Colon (tissue), 2 donors: ENCODE data around the gene PHLDA2.

ENCODE experiments used
- FAIRE-seq: peaks from 2 replicates; lab custom pipeline; 2012; peaks lifted over from hg19 to GRCh38; lab: Jason Lieb, UNC
- donor health status: control.
- donor health status: control.

Gene PHLDA2

DNA sequence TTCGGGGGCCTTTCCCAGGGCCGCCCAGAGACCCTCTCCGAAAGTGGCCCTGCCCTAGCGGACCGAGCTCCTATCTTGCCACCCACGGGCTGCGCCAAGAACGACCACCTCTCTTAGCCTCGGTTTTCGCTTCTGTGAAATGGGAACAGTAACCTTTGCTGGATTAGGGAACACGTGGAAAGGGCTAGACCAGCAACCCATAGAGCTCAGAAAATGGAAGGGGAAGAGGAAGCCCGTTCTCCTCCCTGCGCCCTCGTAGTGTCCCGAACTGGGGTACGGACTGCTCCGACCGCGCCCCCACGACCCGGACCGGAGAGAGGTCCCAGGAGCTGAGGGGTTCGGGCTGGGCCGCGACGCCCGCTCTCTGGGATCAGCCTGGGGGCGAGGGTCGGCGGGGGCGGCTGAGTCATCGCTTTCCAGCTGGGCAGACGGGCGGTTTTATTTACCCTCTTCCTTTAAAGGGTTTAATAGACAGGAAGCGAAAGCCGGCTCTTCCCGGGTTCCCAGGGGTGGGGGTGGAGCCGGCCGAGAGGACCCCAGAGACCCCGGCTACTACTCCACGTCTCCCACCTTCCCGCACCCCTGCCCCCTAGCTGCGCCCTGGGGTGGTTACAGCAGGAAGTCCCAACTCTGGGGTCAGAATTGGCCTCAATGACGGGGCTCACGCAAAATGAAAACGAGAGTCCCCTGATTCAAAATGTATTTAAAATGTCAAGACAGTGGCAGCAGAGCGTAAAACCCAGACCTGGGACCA lies 907 bp upstream of the PHLDA2 start:
- FAIRE-seq: no peak

DNA sequence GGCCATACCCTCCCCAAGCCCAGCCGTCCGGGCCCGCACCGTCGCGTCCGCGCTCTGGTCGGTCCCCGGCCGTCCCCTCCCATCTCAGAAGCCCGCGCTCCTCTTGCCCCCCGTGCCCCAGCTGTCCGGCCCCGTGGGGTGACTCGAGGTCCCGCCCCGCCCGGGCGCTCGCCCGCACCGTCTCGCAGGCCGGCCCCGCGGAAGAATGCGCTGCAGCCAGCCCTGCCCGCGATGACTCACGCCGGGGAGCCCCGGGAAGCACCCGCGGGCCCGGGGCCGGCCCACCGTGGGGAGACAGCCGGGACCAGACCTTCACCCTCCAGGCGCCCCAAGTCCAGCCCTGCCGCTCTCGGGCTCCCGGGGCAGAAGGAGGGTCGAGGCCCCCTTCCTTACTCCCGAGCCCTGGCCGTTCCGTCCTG lies 320 bp upstream of the PHLDA2 start:
- no peak for FAIRE-seq

DNA sequence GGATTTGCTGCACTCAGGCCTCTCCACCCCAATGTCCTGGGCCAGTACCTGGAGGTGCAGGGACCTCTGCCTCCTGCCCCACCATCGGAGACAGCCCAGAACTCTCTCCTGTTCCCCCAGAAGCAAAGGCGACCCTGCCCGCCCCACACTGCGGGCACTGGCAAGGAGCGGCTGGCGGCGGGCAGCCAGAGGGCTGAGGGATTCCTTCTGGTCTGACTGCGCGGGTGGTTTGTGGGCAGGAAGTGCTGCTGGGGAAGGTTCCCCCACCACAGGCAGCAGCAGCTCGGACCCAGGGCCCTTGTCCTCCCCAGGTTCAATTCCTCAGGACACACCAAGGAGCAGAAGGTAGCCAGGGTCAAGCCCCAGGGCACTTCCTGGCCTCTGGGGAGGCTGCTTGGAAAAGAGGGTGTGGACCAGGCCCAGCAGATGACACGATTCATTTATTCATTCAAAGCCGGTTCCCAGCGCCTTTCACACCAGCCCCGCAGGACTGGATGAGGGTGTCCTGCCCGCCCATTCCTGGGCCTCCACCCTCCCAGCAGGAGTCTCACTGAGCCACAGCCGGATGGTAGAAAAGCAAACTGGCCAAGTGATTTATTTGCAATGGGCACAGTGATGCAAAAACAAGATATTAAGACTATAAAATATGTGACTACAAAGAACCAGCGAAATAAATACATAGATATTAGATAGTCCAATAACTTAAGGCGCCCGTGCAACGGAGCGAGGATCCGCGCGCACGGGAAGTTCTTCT lies 1.2 kb downstream of the PHLDA2 start:
- FAIRE-seq: no peak

DNA sequence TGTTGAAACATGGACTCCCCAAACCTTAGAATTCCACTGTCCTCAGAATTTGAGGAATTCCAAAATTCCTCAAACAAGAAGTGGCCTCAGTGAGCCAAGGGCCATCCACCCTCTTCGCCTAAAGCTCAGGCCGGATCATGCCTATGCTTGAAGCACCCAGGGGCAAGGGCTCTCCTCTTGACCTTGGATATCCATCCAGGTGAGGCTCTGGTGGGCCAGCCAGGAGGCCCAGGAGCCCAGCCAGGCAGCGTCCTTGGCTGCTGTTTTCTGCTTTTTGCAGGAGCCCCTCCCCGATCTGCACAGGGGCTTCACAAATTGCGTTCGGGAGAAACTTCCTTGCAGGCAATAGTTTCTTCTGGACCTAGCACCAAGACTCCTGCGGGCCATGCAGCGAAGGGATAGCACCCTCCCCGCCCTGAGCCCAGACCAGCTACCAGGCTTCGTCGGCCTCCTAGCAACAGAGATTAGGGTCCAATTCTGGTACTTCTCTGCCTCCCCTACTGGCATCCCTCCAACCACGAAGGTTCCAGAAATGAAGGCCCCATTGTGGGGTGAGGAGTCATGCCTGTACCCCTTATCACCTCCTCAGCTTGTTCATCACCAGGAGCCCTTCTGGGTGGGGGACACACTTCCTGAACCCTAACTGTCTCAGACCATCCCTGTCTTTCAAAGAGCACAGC lies 2.0 kb downstream of the PHLDA2 start:
- FAIRE-seq: no peak

DNA sequence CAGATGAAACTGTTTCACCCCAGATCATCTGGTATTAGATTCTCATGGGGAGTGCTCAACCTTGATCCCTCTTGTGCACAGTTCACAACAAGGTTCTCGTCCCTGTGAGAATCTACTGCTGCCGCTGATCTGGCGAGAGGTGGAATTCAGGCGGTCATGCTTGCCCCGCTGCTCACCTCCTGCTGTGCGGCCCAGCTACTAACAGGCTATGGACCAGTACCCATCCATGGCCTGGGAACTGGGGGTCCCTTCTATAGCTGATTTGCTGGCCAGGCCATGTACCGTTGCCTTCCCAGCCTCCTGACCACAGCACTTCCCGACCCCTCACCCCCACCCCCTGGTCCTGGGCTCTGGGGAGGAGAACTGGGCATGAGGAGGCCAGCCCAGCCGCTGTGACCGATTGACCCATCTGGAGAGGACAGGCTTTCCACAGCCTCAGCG lies 2.6 kb downstream of the PHLDA2 start:
- FAIRE-seq: no peak

GRCh38 chr11:2924821-2925675 lies 4.2 kb downstream of the PHLDA2 start:
- FAIRE-seq: no peak

GRCh38 chr11:2924381-2924780 lies 4.8 kb downstream of the PHLDA2 start:
- no peak for FAIRE-seq

GRCh38 chr11:2923446-2924375 lies 5.5 kb downstream of the PHLDA2 start:
- no peak for FAIRE-seq

DNA sequence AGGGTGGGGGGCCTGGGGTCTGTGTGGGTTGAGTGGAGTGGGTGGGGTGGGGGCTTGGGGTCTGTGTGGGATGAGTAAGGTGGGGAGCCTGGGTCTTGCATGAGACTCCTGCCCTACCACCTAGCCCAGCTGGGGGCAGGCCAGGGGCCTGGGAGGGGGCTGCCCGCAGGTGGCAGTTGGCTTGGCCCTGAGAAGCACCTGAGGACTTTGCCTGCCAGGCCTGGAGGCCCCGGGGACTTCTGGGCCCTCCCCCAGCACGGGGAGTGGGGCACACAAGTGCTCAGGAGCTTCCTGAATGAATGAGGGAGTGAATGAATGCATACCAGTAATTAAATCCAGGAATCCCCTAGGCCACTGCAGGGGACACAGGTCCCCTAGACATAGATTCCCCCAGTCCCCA lies 6.6 kb downstream of the PHLDA2 start:
- FAIRE-seq: no peak

DNA sequence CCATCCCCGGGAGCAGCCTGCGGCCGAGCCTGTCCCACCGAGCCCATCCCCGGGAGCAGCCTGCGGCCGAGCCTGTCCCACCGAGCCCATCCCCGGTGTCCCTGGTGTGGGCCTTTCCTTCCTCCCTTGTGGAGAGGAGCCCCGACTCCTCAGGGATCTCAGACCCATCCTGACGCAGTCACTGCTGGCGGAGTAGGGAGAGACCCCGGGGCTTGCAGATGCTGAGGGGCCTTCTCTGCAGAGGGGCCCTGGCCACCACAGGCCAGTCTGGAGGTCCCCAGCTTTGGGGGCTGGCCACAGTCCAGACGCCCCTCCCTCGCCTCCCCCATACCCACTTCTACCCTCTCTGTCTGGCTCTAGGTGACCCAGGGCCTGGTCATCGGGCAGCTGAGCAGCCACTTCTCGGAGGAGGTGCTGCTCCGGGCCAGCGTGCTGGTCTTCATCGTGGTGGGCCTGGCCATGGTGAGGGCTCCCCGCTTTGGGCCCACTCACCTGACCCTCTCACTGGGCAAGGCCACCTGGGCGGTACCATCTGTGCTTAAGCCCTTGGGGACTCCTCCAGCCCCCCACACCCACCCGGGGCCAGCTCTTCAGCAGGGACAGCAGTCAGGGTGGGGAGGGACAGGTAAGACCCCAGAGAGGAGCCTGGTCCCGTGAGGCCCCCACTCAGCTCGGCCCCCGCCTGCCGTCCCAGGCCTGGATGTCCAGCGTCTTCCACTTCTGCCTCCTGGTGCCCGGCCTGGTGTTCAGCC lies 7.3 kb downstream of the PHLDA2 start:
- no peak for FAIRE-seq

GRCh38 chr11:2921261-2921660 lies 8.0 kb downstream of the PHLDA2 start:
- no peak for FAIRE-seq

- FAIRE-seq: no peak
These were observed 8.9 kb downstream of the PHLDA2 start for GRCh38 chr11:2920343-2920742.

GRCh38 chr11:2919837-2920236 lies 9.4 kb downstream of the PHLDA2 start:
- no peak for FAIRE-seq

GRCh38 chr11:2919188-2919587 lies 10.0 kb downstream of the PHLDA2 start:
- FAIRE-seq: no peak

- FAIRE-seq: no peak
These were observed 11.3 kb downstream of the PHLDA2 start for GRCh38 chr11:2917842-2918490.

DNA sequence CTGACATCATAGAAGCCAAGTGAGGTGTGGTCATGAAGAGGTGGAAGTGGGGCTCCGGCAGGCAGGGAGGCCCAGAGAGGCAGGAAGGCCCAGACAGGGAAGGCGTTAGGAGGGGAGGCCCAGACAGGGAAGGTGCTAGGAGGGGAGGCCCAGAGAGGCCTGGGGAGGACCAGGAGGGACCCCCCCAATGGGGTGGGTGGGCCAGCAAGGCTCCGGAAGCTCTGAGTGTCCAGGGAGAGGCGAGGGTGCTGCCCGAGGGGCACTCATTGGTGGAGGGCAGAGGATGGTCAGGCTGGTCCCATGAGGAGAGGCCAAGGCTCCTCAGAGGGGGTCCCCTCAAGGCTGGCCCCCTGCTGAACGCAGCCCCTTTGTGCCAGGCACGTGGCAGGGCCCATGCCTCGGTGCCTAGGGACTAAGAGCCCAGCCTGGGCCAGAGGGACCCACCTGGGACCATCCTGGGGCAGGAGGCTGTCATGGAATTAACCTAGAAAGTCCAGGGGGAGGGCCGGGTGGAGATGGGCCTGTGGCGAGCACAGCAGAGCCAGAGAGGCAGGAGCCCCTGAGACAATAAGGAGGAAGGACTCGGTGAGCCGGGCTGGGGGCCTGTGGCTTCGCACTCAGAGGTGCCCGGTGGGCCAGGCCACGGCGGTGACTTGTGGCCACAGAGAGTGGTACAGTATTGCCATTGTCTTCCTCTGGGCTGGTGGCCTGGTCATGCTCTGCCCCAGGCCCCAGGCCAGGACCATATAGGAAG lies 12.2 kb downstream of the PHLDA2 start:
- no peak for FAIRE-seq

GRCh38 chr11:2916114-2916891 lies 12.9 kb downstream of the PHLDA2 start:
- FAIRE-seq: no peak

- no peak for FAIRE-seq
These were observed 13.7 kb downstream of the PHLDA2 start for GRCh38 chr11:2915473-2915872.
